Measurements from ENCODE around the gene CDT1.
A peak's percentile ranks its signal among the peaks of the same experiment; 100 is the strongest.

Gene CDT1

DNA sequence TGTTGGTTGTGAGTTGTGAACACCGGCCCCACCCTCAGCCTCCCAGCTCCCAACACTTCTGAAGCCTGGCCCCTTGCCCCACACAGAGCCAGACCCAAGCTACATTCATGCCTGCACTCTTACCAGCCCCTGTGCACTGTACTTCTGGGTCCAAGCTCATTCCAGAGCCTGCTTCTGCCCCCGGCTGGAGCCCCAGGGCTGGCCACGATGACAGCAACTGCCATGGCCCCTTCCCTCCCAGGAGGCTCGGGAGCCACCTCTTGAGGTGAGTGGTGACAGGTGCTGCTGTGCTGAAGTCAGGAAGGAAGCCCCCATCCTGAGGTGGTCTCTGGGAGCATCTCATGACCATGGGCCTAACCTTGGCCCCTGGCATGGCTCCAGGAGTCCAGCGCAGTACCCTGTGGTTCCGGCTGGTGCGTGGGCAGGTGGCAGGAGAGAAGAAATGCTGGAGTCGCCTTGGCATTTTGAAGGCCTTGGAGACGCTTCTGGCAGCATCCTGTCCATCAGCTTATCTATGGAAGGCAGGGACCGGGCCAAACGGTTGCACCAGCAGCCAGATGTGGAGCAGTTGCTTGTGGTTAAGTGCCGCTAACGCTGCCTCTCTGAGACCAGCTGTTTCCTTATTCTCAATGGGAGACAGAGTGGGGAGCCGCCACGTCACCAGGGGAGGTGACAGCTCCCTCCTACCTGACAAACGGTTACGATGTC lies 3.9 kb upstream of the CDT1 start:
- H3K27me3 ChIP-seq (ENCODE audit: insufficient read depth, low read depth): no peaks in the 10 kb centered on the region
- no peak overlapping the region for H3K4me2 ChIP-seq
- H4K20me1 ChIP-seq (ENCODE audit: insufficient read depth): no peaks in the 10 kb centered on the region; the same call in 1 of the 2 replicates
- TF ChIP-seq, protein P1, sequence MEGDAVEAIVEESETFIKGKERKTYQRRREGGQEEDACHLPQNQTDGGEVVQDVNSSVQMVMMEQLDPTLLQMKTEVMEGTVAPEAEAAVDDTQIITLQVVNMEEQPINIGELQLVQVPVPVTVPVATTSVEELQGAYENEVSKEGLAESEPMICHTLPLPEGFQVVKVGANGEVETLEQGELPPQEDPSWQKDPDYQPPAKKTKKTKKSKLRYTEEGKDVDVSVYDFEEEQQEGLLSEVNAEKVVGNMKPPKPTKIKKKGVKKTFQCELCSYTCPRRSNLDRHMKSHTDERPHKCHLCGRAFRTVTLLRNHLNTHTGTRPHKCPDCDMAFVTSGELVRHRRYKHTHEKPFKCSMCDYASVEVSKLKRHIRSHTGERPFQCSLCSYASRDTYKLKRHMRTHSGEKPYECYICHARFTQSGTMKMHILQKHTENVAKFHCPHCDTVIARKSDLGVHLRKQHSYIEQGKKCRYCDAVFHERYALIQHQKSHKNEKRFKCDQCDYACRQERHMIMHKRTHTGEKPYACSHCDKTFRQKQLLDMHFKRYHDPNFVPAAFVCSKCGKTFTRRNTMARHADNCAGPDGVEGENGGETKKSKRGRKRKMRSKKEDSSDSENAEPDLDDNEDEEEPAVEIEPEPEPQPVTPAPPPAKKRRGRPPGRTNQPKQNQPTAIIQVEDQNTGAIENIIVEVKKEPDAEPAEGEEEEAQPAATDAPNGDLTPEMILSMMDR (conservative IDR thresholded peaks at IDR 0.05; ENCODE audit: low read depth, low read length): no peak
- no peaks in the 10 kb centered on the region for H3K36me3 ChIP-seq (ENCODE audit: insufficient read depth)
- H3K27ac ChIP-seq: no peak overlapping the region
- H3K79me2 ChIP-seq (ENCODE audit: insufficient read depth, low read depth): peaks cover 8% of the 10 kb centered on the region
- peaks cover 14% of the 10 kb centered on the region for H3K4me1 ChIP-seq (ENCODE audit: low read depth, poor library complexity, severe bottlenecking)
- no peak overlapping the region for H3K9ac ChIP-seq
- no peak overlapping the region for H3K4me3 ChIP-seq (IDR thresholded peaks at IDR 0.05; ENCODE audit: insufficient read depth, low read depth, low read length)
- H2AFZ ChIP-seq (ENCODE audit: low read depth): no peak overlapping the region

DNA sequence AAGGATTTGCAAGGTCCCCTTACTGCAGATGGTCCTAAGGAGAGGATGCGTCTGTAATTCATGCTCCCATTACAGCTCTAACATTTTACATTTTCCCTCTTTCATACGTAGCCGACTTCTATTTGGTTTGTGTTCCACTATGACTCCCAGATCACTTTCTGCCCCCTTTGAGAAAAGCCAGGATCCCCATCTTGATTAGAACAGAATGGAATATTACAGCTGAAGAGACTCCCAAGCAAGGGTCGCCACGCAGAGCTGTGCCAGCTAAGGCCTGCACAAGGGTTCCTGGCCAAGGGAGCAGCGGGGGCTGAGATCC lies 3.4 kb upstream of the CDT1 start:
- Histone ChIP-seq H3K9ac (no peak overlapping the region), H3K4me2 (no peak overlapping the region), H2AFZ (ENCODE audit: low read depth) (no peak overlapping the region)

DNA sequence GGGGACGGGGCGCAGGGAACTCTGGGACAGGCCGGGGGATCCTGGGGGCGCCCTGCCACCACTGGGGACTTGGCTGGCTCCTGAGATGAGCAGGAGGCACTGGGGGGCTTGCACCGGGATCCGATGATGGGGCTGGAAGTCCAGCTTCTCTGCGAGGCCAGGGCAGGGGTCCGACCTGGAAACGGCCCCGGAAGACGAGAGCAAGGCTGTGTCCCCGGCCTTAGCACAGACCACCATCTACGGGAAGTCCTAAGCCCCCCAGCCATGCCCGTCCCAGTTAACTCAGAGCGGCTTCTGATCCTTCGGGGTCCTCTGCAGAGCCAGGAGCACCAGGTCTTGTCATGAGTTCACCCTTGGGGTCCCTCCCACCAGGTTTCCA lies 573 bp downstream of the CDT1 start:
- no peaks in the 10 kb centered on the region; the same call in 1 of the 2 replicates for H4K20me1 ChIP-seq (ENCODE audit: insufficient read depth)
- peaks cover 6% of the 10 kb centered on the region; the same call in 1 of the 2 replicates for H3K36me3 ChIP-seq (ENCODE audit: insufficient read depth)
- H3K9ac ChIP-seq: peak overlapping the region; percentile 77
- TF ChIP-seq, protein P1 (conservative IDR thresholded peaks at IDR 0.05; ENCODE audit: low read depth, low read length): no peak
- H3K4me3 ChIP-seq (IDR thresholded peaks at IDR 0.05; ENCODE audit: insufficient read depth, low read depth, low read length): no peak overlapping the region
- peak overlapping the region; percentile 84 for H3K4me2 ChIP-seq
- H2AFZ ChIP-seq (ENCODE audit: low read depth): no peak overlapping the region
- no peaks in the 10 kb centered on the region for H3K27me3 ChIP-seq (ENCODE audit: insufficient read depth, low read depth)
- peaks cover 37% of the 10 kb centered on the region for H3K79me2 ChIP-seq (ENCODE audit: insufficient read depth, low read depth)
- peak overlapping the region; percentile 28; the same call in 1 of the 2 replicates for H3K27ac ChIP-seq
- peaks cover 24% of the 10 kb centered on the region for H3K4me1 ChIP-seq (ENCODE audit: low read depth, poor library complexity, severe bottlenecking)

More for the DNA sequence above, 3.4 kb upstream of the CDT1 start:
- Histone ChIP-seq H3K27ac (no peak overlapping the region), H3K4me3 (IDR thresholded peaks at IDR 0.05; ENCODE audit: insufficient read depth, low read depth, low read length) (no peak overlapping the region), H3K79me2 (ENCODE audit: insufficient read depth, low read depth) (peaks cover 14% of the 10 kb centered on the region), H3K4me1 (ENCODE audit: low read depth, poor library complexity, severe bottlenecking) (peaks cover 19% of the 10 kb centered on the region), H4K20me1 (ENCODE audit: insufficient read depth) (no peaks in the 10 kb centered on the region; the same call in 1 of the 2 replicates), H3K36me3 (ENCODE audit: insufficient read depth) (no peaks in the 10 kb centered on the region), H3K27me3 (ENCODE audit: insufficient read depth, low read depth) (no peaks in the 10 kb centered on the region)
- TF ChIP-seq, protein P1 (conservative IDR thresholded peaks at IDR 0.05; ENCODE audit: low read depth, low read length): no peak

DNA sequence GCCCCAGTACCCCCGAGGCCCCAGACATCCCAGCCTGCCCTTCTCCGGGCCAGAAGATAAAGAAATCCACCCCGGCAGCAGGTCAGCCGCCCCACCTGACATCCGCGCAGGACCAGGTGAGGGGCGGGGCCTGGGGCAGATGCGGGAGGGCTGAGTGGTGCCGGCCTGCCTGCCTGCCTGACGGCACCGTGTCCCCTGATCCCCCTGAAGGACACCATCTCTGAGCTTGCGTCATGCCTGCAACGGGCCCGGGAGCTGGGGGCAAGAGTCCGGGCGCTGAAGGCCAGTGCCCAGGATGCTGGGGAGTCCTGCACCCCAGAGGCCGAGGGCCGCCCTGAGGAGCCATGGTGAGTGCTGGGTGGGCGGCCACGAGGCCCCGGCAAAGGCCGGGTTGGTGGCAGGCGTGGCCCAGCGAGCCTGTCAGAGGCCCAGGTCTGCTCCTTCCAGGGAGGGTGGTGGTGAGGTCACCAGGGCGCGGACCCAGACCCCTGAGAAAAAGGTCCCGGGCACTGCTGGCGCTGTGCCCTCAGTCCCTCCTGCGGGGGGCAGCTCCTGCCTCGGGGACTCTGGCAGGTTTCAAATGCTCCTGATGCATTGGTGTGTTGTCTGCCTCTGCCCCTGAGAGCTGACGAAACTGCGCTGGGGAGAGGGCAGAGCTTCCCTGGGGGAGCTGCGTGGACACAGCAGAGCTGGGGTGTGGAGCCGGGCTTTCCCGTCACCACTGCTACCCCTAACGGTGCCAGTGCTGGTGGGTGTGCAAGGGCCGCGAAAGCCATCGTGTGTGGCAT lies 1.2 kb downstream of the CDT1 start:
- Histone ChIP-seq H3K4me3 (IDR thresholded peaks at IDR 0.05; ENCODE audit: insufficient read depth, low read depth, low read length) (no peak overlapping the region), H3K79me2 (ENCODE audit: insufficient read depth, low read depth) (peaks cover 43% of the 10 kb centered on the region), H3K36me3 (ENCODE audit: insufficient read depth) (peaks cover 6% of the 10 kb centered on the region; the same call in 1 of the 2 replicates), H3K9ac (peak overlapping the region; percentile 77), H3K4me2 (peak overlapping the region; percentile 84), H2AFZ (ENCODE audit: low read depth) (no peak overlapping the region), H3K27me3 (ENCODE audit: insufficient read depth, low read depth) (no peaks in the 10 kb centered on the region), H3K4me1 (ENCODE audit: low read depth, poor library complexity, severe bottlenecking) (peaks cover 28% of the 10 kb centered on the region), H3K27ac (peak overlapping the region; percentile 28; the same call in 1 of the 2 replicates), H4K20me1 (ENCODE audit: insufficient read depth) (no peaks in the 10 kb centered on the region; the same call in 1 of the 2 replicates)
- TF ChIP-seq, protein P1 (conservative IDR thresholded peaks at IDR 0.05; ENCODE audit: low read depth, low read length): no peak
